ENCODE data around the gene MAP3K21.

- TF ChIP-seq CTCF (IDR thresholded peaks at IDR 0.05) (no peak), EZH2phosphoT487 (IDR thresholded peaks at IDR 0.05) (no peak), EZH2 (IDR thresholded peaks at IDR 0.05) (no peak)
These were observed 65.7 kb downstream of the MAP3K21 start for GRCh38 chr1:233393084-233393840.
